Activated CD8-positive, alpha-beta memory T cell treated with anti-CD3 and anti-CD28 coated beads for 48 hours (primary cell): Measurements from ENCODE around the gene CDC7.
"Not testable (repeated sequence)": the region's sequence is repeated elsewhere in the genome, so short reads cannot be mapped to it uniquely, and the experiment has no call there.

Experiments
- DNase-seq, 3 experiments: peaks; one replicate each; pipeline ENCODE4 v3.0.0-alpha.2; 2020; ENCODE audit warnings: low read depth in 2 of 3, low spot score in 2 of 3

The CDC7 gene

DNA sequence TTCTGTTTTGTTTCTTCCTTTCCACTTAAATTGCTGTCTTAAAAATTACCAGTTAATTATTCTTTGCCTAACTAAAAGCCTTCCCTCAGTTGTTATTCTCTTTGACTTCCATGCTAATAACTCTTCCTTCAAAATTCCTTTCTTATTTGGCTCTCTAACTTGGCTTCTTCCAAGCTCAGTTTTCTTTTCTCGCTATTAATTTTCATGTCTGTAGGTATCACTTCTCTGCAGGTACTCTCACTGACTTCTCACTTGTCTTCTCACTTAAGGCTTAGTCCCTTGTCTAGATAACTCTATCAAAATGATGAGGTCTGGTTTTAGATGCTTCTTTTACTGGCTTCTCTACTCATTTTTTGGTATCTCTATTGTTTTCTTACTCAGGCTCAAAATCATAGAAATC, 10.1 kb downstream of the CDC7 start:
- no peak for DNase-seq

GRCh38 chr1:91511386-91511785, 10.7 kb downstream of the CDC7 start:
- no peak for DNase-seq

DNA sequence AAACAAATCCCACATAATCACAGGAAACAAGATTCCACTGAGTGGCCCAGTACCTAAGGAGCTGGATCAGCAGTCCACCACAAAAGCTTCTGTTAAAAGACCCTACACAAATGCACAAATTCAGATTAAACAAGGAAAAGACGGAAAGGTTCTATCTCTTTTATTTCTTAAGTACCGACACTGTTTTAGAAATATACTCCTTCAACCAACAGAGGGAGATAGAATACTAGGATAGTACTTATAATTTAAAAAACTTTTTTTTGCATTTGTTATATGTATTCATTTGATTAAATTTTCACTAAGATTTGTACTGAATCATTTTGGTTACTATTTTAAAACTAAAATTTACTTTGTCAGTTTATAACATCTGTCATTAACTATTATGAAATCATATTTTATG, 12.5 kb downstream of the CDC7 start:
- DNase-seq, result no peak

GRCh38 chr1:91513706-91514105, 13.1 kb downstream of the CDC7 start:
- DNase-seq, result no peak

GRCh38 chr1:91515994-91516393, 15.3 kb downstream of the CDC7 start:
- DNase-seq, result no peak

- not testable (repeated sequence) for DNase-seq
Observed at GRCh38 chr1:91516605-91517004, 16.0 kb downstream of the CDC7 start.

DNA sequence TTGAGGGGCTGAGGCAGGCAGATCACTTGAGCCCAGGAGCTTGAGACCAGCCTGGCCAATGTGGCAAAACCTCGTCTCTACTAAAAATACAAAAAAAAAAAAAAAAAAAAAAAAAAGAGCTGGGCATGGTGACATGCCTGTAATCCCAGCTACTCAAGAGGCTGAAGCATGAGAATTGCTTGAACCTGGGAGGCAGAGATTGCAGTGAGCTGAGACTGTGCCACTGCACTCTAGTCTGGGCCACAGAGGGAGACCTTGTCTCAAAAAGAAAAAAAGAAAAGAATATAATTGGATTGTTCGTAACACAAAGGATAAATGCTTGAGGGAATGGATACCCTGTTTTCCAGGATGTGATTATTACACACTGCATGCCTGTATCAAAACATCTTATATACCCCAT, 18.5 kb downstream of the CDC7 start:
- DNase-seq, result not testable (repeated sequence)

GRCh38 chr1:91520942-91521507, 20.4 kb downstream of the CDC7 start:
- DNase-seq, result no peak

DNA sequence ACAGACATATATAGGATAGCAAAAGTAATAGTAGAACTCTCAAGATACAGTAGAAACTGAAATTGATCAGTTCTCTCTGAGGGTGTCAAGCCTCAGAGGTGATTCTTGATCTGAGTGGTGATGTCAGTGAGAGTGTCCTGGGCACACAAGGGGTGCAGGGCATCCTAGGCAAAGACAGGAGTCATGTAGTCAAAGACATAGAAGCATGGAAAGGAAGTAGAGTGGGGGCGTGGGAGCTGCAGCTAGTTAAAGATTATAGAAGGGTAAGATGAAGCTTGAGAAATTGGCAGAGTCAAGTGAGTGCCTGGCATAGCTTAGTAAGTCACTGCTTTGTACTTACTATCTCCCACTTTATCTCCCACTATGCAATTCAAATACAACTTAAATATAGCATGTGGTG, 22.8 kb downstream of the CDC7 start:
- no peak for DNase-seq

DNA sequence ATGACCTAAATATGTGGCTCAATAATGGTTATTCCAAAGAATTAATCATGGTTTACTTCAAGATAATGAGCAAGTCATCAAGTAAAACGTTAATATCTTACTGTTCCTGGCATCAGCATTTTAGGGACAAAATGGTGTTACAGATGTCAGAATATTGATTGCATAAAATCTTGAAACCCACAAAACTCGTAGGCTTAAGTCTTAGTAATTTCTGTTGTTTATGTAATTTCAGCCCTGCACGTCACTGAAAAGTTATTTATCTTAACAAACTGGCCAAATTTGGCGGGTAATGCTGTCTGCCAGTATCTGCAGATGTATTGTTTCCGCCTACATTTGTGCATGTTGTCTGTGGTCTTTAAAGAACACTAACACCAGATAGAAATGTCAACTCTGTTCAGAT, 25.8 kb downstream of the CDC7 start:
- DNase-seq, result no peak

DNA sequence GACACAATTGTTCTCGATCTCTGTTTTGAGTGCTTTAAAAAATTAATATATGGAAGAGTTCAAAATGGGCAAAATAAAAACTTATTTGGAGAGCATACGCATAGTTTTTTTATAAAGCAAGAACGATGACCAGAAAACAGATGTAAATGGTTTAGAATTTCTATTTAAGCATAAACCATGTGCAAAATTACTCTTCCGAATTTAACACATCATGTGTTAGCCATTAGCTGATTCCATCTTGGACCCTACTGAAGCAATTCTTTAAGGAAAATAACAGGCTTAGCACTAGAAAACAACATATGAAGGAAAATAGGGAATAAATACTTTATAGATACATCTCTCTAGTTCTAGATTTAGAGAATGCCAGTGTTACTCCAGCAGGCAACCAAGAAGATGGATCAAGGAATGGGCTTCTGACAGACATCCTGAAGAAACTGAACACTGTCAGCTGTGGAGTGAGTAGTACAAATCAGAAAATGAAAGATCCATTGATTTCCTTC, 26.7 kb downstream of the CDC7 start:
- no peak for DNase-seq

DNA sequence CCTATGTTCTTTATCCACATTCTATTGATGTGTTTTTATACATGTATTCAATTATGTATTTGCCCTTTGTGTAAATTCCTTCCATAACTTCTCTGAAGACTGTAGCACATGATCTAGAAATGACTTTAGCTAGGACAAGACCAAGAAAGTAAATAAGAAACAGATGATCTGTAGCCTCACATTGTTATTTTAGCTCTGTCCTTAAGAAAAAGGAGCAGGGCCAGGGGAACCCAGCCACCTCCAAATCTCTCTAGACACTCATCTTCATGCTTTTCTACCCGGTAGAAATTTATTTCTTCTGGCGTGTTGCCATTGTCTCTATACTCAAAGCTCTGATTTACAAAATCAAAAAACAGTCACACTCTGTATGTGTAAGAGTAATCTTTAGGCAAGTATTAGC, 27.1 kb downstream of the CDC7 start:
- no peak for DNase-seq

- DNase-seq, result no peak
Observed at GRCh38 chr1:91529856-91530255, 29.2 kb downstream of the CDC7 start.

DNA sequence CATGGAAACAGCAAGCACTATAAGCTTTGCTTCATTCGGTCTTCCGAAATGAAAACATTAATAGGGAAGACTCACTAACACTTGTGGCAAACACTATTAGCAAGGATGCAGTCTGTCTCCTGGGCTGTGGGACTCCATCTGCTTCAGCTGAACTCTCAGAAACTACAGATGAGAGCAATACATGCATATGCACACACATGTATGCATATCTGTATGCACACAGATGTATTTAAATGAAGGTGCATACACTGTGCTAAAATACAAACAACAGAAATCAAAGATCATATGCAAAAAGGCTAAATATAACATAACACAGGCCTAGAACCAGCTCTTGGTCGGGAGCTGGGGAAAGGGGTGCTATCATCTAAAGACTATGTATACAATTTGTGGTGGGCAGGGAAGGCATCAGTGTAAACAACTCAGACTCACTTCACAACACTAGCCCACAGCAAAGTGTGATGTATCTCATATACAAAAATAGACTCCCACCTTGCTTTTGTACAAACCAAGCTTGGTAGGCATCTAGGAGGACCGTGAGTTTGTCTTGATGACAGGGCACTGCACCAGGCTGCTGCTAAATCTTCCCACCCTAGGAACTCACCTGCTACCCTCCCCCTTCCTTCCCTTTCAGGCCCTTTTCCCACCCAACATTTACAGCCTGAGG, 32.8 kb downstream of the CDC7 start:
- no peak for DNase-seq

DNA sequence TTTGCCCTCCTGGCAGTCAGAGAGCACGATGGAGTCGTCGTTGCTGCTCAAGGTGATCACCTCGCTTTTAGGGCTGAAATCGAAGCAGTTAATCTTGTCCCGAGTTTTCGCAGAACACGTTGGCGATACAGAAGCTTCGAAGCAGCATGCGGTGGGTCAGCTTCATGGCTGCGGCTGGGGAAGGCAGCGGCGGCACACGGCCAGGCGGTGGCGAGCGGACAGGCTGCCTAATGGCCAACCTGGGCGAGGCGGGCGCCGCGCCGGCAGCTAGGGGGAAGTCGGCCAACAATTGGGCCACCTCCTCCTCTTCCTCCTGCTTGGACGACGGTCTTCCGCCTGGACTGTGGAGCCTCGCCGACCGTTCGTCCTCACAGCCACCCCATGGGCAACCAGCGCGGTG, 34.8 kb downstream of the CDC7 start:
- no peak for DNase-seq

- no peak for DNase-seq
Observed at GRCh38 chr1:91537281-91537986, 36.8 kb downstream of the CDC7 start.

DNA sequence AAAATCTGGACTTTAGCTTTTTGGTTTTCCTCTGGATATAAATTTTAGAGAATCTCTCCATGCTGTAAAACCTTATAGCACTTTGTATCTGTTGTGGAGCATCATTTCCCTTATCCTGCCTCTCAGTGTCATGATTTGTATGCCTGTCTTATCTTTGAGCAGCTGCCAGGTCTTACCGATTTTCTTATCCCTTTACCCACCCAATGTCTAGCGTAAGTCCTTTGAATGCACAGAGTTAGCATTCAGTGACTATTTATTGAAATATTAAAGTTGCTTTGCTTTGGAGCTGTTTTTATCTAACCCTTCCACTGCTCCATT, 37.3 kb downstream of the CDC7 start:
- no peak for DNase-seq

DNA sequence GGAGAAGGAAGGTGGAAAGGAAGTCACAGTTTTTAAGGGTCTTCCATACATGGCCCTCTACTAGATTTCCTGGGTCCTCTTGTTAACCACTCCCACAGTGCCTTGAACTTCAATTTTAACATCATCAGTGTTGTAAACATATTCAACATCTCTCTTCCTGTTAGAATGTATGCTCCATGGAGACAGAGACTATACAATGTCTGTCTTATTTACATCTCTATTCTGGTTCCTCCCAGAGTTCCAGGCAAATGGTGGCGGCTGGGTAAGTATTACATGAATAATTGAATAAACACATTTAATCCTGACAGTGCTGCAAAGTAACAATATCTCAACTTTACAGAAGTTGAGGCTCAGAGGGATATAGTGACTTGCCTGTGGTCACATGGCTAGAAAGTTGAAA, 40.3 kb downstream of the CDC7 start:
- no peak for DNase-seq

- no peak for DNase-seq
Observed at GRCh38 chr1:91541918-91542533, 41.4 kb downstream of the CDC7 start.

DNA sequence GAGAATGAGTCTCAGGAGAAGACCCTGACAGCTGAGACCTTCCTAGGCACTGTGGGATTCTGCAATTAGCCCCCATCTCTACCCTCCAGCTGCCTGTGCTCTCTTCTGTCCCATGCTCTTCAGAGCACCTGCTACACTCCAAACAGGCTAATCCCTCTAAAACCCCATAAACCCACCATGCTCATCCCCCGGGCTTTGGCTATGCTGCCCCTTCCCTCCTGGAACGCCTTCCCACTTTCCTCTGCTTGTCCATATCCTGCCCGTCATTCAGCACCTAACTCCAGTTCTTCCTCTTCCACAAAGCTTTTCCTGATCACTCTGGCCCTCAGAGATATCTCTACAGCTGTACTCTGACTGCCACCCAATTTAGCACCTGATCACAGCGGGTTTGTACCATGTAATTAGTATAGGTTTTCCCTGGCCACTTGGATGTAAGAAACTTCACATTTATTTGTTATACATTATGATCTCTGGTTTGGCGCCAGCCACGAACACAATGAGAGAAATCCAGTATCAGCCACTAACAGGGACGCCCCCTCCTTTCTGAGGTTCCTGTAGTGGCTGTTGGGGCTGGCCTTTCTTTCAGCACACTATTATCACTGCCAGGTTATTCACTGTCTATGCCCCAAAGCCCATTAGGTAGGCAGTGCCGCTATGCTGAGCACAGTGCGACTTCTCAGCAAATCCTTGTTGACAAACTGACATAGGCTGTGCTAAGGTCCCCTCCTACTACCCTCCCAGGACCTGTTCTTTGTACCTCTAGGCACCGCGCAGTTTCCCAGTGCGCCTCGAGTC, 45.1 kb downstream of the CDC7 start:
- no peak for DNase-seq

- no peak for DNase-seq
Observed at GRCh38 chr1:91546301-91546581, 45.6 kb downstream of the CDC7 start.

- DNase-seq, result no peak
Observed at GRCh38 chr1:91546876-91547275, 46.2 kb downstream of the CDC7 start.
